SH-SY5Y (cell line): ENCODE results near the gene SMG9.

Source experiments
- GATA2 ChIP-seq: IDR thresholded peaks from 2 replicates; pipeline ENCODE4 v1.6.1; 2011; ENCODE audit warnings: mild to moderate bottlenecking, low read depth, low read length
- GATA3 ChIP-seq: IDR thresholded peaks from 2 replicates; pipeline ENCODE4 v1.6.1; 2011; ENCODE audit warnings: low read depth, mild to moderate bottlenecking, low read length, moderate library complexity

SMG9 gene

GRCh38 chr19:43783636-43784035 lies 28.9 kb upstream of the SMG9 start:
- TF ChIP-seq GATA3 (no peak), GATA2 (no peak)

DNA sequence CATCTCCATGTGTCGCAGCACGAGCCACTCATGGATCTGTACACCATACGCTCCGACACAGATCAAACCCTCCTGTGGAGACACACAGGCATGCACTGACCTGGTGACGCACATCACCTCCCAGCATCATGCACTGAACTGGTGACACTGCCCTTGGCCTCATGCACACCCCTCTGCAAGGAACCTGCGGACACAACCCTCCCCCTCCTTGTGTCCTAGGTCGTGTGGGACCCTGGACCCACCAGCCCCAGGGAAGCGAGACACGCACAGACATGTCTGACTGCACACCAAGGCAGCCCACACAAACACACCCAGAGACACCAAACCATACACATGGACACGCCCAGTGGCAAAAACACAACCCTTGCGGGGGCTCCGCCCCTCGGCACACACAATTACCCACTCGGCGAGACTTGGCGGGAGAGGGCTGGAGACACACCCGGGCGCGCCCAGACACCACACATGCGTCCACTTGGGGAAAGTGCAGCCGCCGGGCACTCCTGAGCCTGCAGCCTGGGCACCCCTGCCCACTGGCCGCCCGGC lies 28.0 kb upstream of the SMG9 start:
- TF ChIP-seq GATA2, result no peak
- TF ChIP-seq GATA3, result no peak

DNA sequence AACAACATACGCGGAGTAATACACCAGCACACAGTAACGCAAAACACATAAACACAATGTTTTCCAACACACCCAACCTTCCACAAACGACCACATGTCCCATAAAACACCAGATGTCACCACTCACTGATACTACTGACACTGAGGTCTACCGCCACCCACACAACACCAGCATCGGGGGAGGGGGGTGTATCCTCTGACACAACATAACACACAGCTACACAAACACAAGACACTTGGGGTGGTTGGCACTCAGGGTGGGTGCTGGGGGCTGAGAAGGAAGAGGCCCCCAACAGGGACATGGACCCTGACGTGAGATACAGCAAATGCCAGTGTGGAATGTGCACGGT lies 27.5 kb upstream of the SMG9 start:
- TF ChIP-seq GATA2 (no peak), GATA3 (no peak)

DNA sequence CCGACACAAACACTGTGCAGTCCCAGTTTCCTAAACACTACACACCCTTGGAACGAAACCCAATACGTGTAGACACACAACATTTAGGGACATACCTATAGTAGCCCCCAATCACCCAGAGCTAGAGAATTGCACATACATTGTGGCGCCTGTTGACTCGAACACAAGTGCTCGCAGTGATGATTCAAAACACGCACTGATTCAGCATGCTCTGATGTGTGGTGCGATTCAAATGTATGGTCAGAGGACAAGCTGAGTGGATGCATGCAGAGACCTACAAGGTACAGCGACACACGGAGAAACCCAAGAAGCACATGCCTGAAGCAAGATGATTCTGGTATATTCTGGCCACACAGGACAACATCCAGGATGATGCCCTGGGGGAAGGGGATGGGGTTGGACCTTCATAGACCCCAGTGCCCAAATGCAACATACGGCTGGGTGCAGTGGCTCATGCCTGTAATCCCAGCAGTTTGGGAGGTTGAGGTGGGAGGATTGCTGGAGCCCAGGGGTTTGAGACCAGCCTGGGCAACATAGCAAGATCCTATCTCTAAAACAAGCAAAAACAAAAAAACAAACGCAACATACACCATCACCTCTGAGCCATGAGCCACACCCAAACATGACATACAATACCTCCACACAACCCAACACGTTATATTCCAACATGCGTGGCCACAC lies 27.0 kb upstream of the SMG9 start:
- TF ChIP-seq GATA3 (no peak), GATA2 (no peak)

DNA sequence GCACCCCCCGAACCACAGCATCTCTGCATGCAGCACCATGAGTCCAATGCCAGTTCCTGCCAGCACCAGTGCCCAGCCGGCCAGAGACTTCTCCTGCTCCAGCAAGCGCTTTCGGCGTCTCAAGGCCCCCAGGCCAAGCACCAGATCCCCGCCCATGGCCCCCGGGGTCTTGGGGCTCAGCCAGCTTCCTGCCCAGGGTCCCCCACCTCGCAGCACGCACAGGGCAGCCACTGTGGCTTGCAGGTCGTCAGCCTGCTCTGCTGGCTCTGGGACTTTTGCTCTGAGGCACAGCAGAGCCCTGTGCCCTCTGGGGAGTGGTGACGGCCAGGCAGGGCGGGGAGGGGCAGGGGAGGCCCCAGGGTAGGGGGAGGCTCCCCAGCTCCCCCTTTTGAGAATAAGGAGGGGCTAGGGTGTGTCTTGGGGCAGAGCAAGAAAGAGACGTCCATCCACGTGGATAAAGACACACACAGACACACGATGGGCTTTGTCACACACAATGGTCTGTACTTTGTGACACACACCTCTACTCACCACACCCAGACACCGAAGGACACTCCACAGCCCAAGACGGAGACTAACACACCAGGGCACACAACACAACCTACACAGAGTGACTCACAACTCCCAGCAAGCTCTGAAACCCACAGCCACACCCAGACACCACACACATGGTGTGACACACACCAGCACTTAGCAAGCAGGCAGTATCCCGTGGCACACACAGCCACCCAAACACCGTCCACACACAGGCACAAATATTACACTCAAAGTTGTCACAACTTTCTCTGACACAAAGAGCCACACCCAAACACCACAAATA lies 26.2 kb upstream of the SMG9 start, which contains the start of gene KCNN4:
KCNN4 (minus strand) TSS at position 268 of the 820 bp plus-strand sequence; CDS start at position 156, 112 bp downstream.
- TF ChIP-seq GATA2, result no peak
- no peak for TF ChIP-seq GATA3

- no peak for TF ChIP-seq GATA3
- TF ChIP-seq GATA2, result no peak
Observed at GRCh38 chr19:43779820-43780219, 25.1 kb upstream of the SMG9 start.

DNA sequence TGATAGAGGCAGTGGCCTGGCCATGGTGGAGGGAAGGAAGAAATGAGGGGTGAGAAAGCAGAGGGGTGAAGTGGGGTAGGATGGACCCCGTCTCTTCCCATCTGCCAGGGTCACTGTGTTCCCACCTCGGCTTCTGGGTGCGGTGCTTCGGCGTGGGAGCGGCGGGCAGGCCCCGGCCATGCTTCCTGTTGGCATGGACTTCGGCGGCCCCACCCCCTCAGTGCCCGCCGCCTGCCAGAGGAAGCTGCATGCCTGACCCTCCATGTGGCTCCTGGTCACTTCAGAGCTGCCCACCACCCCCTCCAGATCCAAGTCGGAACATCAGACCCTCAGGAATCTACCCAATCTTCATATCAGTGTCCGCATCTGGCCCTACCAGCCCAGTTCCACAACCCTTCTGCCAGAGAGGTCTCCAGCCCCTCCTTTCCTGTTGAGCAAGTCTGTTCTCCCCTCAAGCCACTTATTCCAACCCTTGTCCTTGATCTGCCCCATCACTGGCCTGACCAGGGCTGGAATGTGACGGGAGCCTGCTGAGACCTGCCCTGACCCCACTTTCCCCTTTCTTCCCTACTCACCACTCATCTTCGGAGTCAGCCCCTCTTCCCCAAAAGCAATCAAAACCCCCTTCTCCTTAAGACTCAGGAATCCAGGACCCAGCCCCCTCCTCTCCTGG lies 24.5 kb upstream of the SMG9 start:
- TF ChIP-seq GATA2 (no peak), GATA3 (no peak)

GRCh38 chr19:43778651-43779050 lies 23.9 kb upstream of the SMG9 start:
- TF ChIP-seq GATA2 (no peak), GATA3 (no peak)

GRCh38 chr19:43777163-43777695 lies 22.5 kb upstream of the SMG9 start:
- TF ChIP-seq GATA2 (no peak), GATA3 (no peak)

GRCh38 chr19:43776286-43776685 lies 21.5 kb upstream of the SMG9 start:
- TF ChIP-seq GATA3 (no peak), GATA2 (no peak)

DNA sequence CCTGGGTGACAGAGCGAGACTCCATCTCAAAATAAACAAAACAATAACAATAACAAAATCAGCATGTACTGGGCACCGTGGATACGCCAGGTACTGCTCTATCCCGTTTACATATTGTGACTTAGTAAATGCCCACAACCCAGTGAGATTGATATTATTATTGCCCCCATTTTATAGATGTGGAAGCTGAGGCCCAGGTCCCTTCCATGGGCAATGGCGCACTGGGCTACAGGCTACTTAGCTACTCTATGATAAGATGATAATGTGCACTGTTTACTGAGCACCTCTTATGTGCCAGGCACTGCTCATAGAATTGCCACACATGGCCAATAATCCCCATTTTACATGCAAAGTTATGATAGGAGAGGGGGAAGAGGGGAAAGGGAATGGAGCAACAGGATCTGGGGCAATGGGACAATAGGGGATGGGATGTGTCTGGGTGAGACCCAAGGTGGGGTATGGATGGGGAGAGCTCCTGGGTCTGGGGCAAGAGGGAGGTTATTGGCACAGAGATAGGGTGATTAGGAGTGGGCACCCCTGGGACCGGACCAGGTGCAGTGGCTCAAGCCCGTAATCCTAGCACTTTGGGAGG lies 20.6 kb upstream of the SMG9 start:
- TF ChIP-seq GATA2 (no peak), GATA3 (no peak)

- TF ChIP-seq GATA2, result no peak
- TF ChIP-seq GATA3, result no peak
Observed at GRCh38 chr19:43774103-43774939, 19.6 kb upstream of the SMG9 start.

GRCh38 chr19:43773725-43774102 lies 19.0 kb upstream of the SMG9 start:
- TF ChIP-seq GATA3 (no peak), GATA2 (no peak)

DNA sequence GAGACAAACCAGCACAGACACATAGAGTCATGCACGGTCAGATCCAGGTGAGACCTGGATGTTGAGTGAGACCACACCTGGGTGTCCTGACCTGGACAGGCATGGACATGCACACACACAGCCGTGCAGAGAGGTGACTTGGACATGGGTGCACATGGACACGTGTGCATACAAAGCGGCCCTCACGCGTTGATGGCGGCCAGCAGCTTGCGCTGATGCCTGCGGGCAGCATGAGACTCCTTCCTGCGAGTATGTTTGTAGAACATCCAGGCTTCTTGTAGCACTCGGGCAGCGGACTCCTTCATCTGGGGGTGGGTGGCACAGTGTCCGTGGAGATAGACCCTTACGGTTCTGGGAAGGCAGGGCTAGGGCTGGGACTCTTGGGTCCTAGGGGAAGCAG lies 14.5 kb upstream of the SMG9 start:
- no peak for TF ChIP-seq GATA3
